Measurements from ENCODE around the gene NGEF. TPM values are rescaled to one million over a fixed set of nuclear protein-coding genes. Genes with fewer than 3 reads are reported as not detected.

The NGEF gene
- total and polyA plus RNA-seq, 4 donors = 10.6 to 22.6 (median 10.8) TPM

- WGBS = 89% methylated on average over 10 of the region's 10 CpGs
- no peak for DNase-seq (ENCODE audit: low spot score)
- no peak overlapping the region for H3K27ac ChIP-seq (ENCODE audit: low read depth in 1 of 2, low read length in 2 of 2)
- H3K36me3 ChIP-seq (ENCODE audit: control insufficient read depth in 4 of 4, insufficient read depth in 3 of 4, low read depth in 1 of 4, low read length in 3 of 4) = peaks cover 0 to 8% (median 5%) of the 10 kb centered on the region in 4 donors
- no peaks in the 10 kb centered on the region for H3K27me3 ChIP-seq (ENCODE audit: control insufficient read depth in 4 of 4, insufficient read depth in 4 of 4, low read length in 3 of 4)
- H3K9me3 ChIP-seq (ENCODE audit: control insufficient read depth in 4 of 4, low read length in 3 of 4) = no peaks in the 10 kb centered on the region
- TF ChIP-seq TAF1 (conservative IDR thresholded peaks at IDR 0.05) (no peak), RXRA (IDR thresholded peaks at IDR 0.05) (no peak)
- no peak overlapping the region for H3K9ac ChIP-seq (ENCODE audit: low read depth in 1 of 2, low read length in 2 of 2)
- no peak overlapping the region for H3K4me3 ChIP-seq (ENCODE audit: low read depth in 1 of 3, low read length in 3 of 3)
- H3K4me1 ChIP-seq (ENCODE audit: control insufficient read depth in 4 of 4, insufficient read depth in 4 of 4, low read length in 3 of 4) = no peaks in the 10 kb centered on the region
These were observed 71.0 kb downstream of the NGEF start for GRCh38 chr2:232941912-232942594.

DNA sequence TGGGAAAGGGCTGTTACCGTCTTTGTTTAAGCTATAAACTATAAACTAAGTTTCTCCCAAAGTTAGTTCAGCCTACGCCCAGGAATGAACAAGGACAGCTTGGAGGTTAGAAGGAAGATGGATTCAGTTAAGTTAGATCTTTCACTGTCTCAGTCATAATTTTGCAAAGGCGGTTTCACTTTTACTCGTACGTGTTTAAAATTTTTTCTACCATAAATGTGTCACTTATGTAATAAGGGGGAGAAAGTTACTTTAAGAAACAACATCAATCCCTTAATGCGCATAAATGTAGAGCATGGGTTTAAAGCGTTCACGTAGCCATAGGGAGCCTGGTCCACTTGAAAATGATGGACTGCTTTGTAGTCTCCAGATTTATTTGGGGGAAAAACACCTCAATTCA lies 71.7 kb downstream of the NGEF start:
- WGBS = 86% methylated on average over 8 of the region's 8 CpGs
- Histone ChIP-seq H3K27ac (ENCODE audit: low read depth in 1 of 2, low read length in 2 of 2) (no peak overlapping the region), H3K27me3 (ENCODE audit: control insufficient read depth in 4 of 4, insufficient read depth in 4 of 4, low read length in 3 of 4) (no peaks in the 10 kb centered on the region), H3K36me3 (ENCODE audit: control insufficient read depth in 4 of 4, insufficient read depth in 3 of 4, low read depth in 1 of 4, low read length in 3 of 4) (peaks cover 0 to 7% (median 4%) of the 10 kb centered on the region in 4 donors), H3K9ac (ENCODE audit: low read depth in 1 of 2, low read length in 2 of 2) (no peak overlapping the region), H3K9me3 (ENCODE audit: control insufficient read depth in 4 of 4, low read length in 3 of 4) (no peaks in the 10 kb centered on the region), H3K4me1 (ENCODE audit: control insufficient read depth in 4 of 4, insufficient read depth in 4 of 4, low read length in 3 of 4) (no peaks in the 10 kb centered on the region), H3K4me3 (ENCODE audit: low read depth in 1 of 3, low read length in 3 of 3) (no peak overlapping the region)
- no peak for TF ChIP-seq FOXA1 (IDR thresholded peaks at IDR 0.05)
- no peak for TF ChIP-seq GABPA (IDR thresholded peaks at IDR 0.05 in 1 of 2, conservative IDR thresholded peaks at IDR 0.05 in 1 of 2)
- DNase-seq (ENCODE audit: low spot score) = no peak

- TF ChIP-seq FOXA1 (IDR thresholded peaks at IDR 0.05) = no peak
- no peaks in the 10 kb centered on the region for H3K4me1 ChIP-seq (ENCODE audit: control insufficient read depth in 4 of 4, insufficient read depth in 4 of 4, low read length in 3 of 4)
These were observed 72.3 kb downstream of the NGEF start for GRCh38 chr2:232940724-232941123.

DNA sequence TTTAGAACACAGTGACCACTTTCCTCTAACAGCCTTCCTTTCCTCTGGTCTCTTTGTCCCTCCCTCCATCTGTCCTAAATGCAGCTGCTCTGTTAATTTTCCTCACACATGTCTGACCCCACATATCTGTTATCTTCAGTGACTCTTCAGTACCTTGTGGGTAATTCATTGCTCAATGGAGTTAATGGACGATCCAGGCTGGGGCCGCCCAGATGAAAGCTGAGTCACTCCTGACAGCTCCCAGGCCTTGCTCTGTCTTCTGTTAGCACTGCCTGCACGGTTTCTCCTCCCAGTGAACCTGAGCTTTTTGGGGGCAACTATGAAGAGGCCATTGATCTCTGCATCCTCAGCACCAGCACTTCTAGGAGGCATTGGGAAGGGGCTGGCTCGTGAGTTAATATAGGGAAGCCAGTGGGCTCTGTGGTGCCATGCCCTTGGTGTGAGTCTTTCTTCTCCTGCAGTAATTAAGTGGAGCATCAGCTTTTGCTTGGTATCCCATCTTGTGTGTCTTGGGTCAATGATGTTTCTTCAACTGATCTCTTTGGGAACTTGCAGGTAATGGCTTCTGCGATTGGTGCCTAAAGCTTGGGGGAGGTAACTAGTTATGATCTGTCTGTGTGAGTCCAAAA lies 75.7 kb downstream of the NGEF start:
- Histone ChIP-seq H3K9me3 (ENCODE audit: control insufficient read depth in 4 of 4, low read length in 3 of 4) (no peaks in the 10 kb centered on the region), H3K9ac (ENCODE audit: low read depth in 1 of 2, low read length in 2 of 2) (no peak overlapping the region), H3K27me3 (ENCODE audit: control insufficient read depth in 4 of 4, insufficient read depth in 4 of 4, low read length in 3 of 4) (no peaks in the 10 kb centered on the region), H3K36me3 (ENCODE audit: control insufficient read depth in 4 of 4, insufficient read depth in 3 of 4, low read depth in 1 of 4, low read length in 3 of 4) (peaks cover 0 to 7% (median 4%) of the 10 kb centered on the region in 4 donors), H3K4me1 (ENCODE audit: control insufficient read depth in 4 of 4, insufficient read depth in 4 of 4, low read length in 3 of 4) (no peaks in the 10 kb centered on the region), H3K4me3 (ENCODE audit: low read depth in 1 of 3, low read length in 3 of 3) (no peak overlapping the region), H3K27ac (ENCODE audit: low read depth in 1 of 2, low read length in 2 of 2) (no peak overlapping the region)
- DNase-seq (ENCODE audit: low spot score) = no peak
- WGBS = 83% methylated on average over 5 of the region's 5 CpGs
- TF ChIP-seq EGR1 (IDR thresholded peaks at IDR 0.05; ENCODE audit: low read depth in 2 of 2) (no peak), RAD21 (IDR thresholded peaks at IDR 0.05) (no peak), JUND (IDR thresholded peaks at IDR 0.05) (no peak), FOXA2 (IDR thresholded peaks at IDR 0.05) (no peak), SP1 (IDR thresholded peaks at IDR 0.05) (no peak), HNF4A (conservative IDR thresholded peaks at IDR 0.05) (no peak), GABPA (IDR thresholded peaks at IDR 0.05 in 1 of 2, conservative IDR thresholded peaks at IDR 0.05 in 1 of 2) (no peak), YY1 (IDR thresholded peaks at IDR 0.05) (no peak)
- TF ChIP-seq, protein P1, sequence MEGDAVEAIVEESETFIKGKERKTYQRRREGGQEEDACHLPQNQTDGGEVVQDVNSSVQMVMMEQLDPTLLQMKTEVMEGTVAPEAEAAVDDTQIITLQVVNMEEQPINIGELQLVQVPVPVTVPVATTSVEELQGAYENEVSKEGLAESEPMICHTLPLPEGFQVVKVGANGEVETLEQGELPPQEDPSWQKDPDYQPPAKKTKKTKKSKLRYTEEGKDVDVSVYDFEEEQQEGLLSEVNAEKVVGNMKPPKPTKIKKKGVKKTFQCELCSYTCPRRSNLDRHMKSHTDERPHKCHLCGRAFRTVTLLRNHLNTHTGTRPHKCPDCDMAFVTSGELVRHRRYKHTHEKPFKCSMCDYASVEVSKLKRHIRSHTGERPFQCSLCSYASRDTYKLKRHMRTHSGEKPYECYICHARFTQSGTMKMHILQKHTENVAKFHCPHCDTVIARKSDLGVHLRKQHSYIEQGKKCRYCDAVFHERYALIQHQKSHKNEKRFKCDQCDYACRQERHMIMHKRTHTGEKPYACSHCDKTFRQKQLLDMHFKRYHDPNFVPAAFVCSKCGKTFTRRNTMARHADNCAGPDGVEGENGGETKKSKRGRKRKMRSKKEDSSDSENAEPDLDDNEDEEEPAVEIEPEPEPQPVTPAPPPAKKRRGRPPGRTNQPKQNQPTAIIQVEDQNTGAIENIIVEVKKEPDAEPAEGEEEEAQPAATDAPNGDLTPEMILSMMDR (IDR thresholded peaks at IDR 0.05; ENCODE audit: low read depth, low read length, missing input control) = no peak
- TF ChIP-seq, protein P2, sequence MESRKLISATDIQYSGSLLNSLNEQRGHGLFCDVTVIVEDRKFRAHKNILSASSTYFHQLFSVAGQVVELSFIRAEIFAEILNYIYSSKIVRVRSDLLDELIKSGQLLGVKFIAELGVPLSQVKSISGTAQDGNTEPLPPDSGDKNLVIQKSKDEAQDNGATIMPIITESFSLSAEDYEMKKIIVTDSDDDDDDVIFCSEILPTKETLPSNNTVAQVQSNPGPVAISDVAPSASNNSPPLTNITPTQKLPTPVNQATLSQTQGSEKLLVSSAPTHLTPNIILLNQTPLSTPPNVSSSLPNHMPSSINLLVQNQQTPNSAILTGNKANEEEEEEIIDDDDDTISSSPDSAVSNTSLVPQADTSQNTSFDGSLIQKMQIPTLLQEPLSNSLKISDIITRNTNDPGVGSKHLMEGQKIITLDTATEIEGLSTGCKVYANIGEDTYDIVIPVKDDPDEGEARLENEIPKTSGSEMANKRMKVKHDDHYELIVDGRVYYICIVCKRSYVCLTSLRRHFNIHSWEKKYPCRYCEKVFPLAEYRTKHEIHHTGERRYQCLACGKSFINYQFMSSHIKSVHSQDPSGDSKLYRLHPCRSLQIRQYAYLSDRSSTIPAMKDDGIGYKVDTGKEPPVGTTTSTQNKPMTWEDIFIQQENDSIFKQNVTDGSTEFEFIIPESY (IDR thresholded peaks at IDR 0.05) = no peak
- TF ChIP-seq, protein P3, sequence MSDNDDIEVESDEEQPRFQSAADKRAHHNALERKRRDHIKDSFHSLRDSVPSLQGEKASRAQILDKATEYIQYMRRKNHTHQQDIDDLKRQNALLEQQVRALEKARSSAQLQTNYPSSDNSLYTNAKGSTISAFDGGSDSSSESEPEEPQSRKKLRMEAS (IDR thresholded peaks at IDR 0.05) = no peak

More at GRCh38 chr2:232940724-232941123, 72.3 kb downstream of the NGEF start:
- H3K27ac ChIP-seq (ENCODE audit: low read depth in 1 of 2, low read length in 2 of 2) = no peak overlapping the region
- no peak overlapping the region for H3K4me3 ChIP-seq (ENCODE audit: low read depth in 1 of 3, low read length in 3 of 3)
- no peaks in the 10 kb centered on the region for H3K27me3 ChIP-seq (ENCODE audit: control insufficient read depth in 4 of 4, insufficient read depth in 4 of 4, low read length in 3 of 4)
- peaks cover 0 to 7% (median 4%) of the 10 kb centered on the region in 4 donors for H3K36me3 ChIP-seq (ENCODE audit: control insufficient read depth in 4 of 4, insufficient read depth in 3 of 4, low read depth in 1 of 4, low read length in 3 of 4)
- H3K9me3 ChIP-seq (ENCODE audit: control insufficient read depth in 4 of 4, low read length in 3 of 4) = no peaks in the 10 kb centered on the region
- DNase-seq (ENCODE audit: low spot score) = no peak
- no peak overlapping the region for H3K9ac ChIP-seq (ENCODE audit: low read depth in 1 of 2, low read length in 2 of 2)
- 97% methylated on average over 5 of the region's 5 CpGs for WGBS
